GM19452 (cell line): ENCODE measurements around the gene DCLRE1C.
A peak's percentile ranks its signal among the peaks of the same experiment; 100 is the strongest.
"Not testable (repeated sequence)": the region's sequence is repeated elsewhere in the genome, so short reads cannot be mapped to it uniquely, and the experiment has no call there.

Experiments
- ATAC-seq: cut with Tn5 transposase; IDR thresholded peaks from one replicate; pipeline ENCODE4 v1.9.1; 2021; ENCODE audit not compliant: unreplicated experiment

The DCLRE1C gene

DNA sequence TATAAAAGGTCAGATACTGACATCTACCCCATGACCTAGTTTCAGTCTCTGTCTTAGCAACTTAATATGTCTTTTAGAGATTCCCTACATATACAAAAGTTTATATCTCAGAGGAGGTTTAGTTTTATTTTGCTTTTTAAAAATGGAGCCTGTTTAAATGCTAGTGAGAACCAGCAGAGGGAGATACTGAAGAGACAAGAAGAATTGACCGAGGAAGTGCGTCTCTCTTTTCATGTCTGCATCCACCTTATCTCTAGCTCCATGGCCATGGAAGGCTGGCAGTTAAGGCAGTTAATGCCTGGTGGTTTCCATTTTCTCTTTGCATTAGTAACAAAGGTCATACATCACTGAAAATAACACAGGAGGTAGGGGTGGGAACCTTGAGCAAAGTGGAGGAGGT lies 64.6 kb downstream of the DCLRE1C start:
- ATAC-seq = no peak

DNA sequence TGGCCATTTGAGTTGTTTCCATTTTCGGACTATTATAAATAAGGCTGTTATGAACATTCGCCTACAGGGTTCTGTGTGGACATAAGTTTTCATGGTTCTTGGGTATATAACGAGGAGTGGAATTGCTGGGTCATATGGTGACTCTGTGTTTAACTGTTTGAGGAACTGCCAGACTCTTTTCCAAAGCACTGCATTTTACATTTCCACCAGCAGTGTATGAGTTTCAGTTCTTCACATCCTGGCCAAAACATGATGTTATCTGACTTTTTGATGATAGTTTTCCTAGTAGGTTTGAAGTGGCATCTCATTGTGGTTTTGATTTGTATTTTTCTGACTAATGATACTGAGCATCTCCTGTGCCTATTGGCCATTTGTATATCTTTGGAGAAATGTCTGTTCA lies 69.8 kb downstream of the DCLRE1C start:
- no peak for ATAC-seq

DNA sequence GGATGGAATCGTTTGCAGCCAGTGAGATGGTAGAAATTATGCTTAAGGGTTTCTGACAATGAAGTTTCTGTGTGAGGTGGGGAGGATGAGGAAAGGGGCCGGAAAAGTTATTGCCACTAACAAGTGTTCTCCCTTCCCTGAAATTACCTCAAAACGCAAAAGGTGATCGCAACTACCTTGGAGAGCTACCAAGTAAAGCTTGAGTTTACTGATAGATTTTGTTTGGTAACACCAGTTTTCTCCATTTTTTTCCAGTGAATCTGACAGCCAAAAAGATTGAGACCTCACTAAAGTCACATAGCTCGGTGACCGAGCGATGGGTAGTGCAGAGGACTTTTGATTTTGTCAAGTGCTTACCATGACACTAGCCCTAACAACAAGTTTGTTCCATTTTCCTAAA lies 73.7 kb downstream of the DCLRE1C start:
- ATAC-seq = no peak

DNA sequence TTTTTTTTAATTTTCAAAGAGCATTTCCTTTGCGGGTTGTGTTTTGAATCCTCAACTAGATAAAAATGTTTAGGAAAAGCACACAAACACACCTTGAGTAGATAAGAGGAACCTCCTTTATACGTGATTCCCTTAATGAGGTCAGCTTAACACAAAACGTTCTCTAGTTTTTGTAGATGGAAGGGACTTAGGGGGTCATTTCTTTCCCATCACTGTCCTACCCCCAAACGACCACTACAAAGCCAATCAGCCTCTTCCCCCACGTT lies 74.0 kb downstream of the DCLRE1C start:
- no peak for ATAC-seq

DNA sequence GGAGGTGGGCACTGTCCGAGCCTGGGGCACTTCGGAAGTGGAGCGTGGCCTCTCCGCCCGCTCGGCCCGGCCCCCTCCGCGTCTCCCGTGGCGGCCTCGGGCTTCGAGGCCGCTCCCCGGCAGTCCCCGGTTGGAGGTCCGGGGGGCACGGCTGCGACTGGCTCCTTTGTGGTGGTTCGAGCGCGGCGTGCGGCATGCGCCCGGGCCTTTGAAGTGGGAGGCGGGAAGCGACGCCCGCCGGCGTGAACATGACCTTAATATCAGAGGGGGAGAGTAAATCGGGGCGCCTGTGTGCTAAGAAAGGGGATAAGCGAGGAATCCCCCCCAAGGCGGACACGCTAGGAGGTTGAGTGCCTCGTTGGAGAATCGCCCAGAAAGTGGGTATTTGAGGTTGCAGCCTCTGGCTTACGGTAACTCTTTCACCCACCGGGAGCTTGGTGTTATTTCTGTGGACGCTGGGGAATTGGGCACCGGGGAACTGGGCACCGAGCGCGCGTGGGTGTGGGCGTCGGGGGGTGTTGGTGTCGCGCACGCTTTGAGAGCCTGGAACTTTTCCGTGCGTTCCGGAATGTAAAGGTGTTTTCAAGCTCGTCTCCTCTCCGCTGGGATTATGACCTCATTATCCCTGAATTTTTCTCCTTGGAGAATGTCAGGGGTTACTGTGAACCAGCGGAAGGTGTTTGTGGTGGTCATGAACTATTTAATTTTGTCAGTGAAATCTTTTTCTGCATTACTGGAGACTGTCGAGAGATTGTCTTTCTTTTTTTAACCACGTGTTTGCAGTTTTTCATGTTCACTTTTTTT lies 74.6 kb downstream of the DCLRE1C start:
- peak; percentile 25 for ATAC-seq

DNA sequence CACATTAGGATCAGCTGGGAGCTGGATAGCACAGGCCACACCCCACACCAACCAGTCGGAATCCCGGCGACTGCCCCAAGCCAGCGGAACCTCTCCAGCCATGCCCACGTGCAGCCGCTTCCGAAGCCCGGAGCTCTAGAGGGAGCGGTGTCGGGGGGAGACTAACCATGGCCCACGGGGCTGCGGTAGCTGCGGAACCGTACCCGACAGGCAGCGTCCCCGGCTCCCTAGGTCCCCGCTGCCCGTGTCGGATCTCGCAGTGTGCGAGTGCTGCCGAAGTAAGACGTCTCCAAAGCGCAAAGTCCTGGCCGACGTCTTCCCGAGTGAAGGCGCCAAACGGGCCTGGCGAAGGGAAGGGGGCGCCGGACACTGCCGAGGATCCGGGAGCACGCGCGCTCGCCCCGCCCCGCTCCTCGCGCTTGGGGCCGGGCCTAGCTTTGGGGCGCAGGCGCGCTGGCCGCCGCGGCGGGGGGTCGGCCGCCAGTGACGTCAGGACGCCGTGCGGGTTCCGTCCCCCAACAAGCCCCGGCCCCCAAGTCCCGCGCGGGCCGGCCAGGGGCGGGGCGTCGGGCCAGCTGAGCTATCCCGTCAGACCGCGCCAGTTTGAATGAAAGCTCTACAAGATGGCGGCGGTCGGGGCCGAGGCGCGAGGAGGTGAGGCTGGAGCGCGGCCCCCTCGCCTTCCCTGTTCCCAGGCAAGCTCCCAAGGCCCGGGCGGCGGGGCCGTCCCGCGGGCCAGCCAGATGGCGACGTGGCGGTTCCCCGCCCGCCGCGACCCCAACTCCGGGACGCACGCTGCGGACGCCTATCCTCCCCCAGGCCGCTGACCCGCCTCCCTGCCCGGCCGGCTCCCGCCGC lies 75.4 kb downstream of the DCLRE1C start, which contains the start of gene SUV39H2:
SUV39H2 (plus strand) TSS at position 601 of the 858 bp plus-strand sequence; CDS start at position 624, 23 bp downstream.
- peak; percentile 90 for ATAC-seq

DNA sequence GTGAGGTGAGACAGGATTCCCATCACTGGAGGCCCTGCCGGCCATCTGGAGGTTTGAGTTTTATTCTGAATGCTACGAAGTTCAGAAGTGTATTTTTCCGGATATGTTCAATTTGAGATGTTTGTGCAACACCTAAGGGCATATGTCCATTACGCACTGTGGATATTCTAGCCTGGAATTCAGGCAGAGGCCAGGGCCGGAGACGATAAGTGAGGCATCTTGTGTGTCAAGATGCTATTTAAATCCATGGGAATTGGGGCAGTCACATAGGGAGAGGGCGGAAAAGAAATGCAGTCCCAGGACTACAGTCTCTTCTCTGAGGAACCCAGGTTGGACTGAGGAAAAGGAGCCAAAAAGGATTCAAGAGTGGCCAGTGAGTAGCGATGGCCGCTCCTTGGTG lies 77.1 kb downstream of the DCLRE1C start:
- no peak for ATAC-seq

DNA sequence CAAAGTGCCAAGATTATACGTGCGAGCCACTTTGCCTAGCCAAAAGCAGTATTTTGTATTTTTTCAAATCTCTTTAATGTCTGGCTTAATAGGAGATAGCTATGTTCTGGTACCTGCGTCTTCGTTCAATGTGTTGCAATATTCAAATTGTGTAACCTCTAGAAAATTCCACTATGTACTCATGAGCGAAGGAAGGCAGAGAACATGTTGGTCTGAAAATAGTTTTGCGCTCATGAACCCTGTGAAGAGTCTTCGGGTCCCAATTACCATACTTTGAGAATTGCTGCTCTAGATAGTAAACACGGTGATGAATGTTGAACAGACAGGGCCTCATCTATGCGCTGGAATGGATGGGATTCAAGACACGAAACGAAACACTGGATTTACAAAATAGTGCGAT lies 78.0 kb downstream of the DCLRE1C start:
- no peak for ATAC-seq

DNA sequence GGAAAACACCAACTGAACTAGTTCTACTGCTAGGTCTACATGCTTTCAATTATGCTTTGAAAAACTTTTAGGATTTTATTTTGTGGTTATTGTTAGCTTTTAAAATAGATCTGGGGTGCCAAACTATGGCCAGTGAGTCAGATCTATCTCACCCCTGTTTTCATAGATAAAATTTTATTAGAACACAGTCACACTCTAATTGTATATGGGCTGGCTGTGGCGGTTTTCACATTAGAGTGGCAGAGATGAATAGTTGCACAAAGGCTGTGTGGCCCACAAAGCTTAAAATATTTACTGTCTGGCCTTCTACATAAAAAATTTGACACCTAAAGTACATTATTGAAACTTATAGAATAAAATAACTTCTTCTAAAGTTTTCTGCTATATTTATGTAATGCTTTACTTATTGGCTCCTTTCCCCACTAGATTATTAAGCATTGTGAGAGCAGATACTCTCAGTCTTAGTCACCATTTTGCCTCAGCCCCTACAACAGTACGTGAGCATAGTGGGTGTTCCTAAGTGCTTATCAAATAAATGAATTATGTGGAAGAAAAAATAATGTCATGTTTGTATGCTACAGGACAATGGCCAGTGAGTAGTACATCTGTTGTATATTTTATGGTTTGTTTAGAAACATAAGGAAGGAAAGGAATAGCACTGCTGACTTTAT lies 80.7 kb downstream of the DCLRE1C start:
- ATAC-seq = no peak

DNA sequence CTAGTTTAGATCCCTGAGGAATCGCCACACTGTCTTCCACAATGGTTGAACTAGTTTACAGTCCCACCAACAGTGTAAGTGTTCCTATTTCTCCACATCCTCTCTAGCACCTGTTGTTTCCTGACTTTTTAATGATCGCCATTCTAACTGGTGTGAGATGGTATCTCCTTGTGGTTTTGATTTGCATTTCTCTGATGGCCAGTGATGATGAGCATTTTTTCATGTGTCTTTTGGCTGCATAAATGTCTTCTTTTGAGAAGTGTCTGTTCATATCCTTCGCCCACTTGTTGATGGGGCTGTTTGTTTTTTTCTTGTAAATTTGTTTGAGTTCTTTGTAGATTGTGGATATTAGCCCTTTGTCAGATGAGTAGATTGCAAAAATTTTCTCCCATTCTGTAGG lies 89.0 kb downstream of the DCLRE1C start:
- ATAC-seq = not testable (repeated sequence)

DNA sequence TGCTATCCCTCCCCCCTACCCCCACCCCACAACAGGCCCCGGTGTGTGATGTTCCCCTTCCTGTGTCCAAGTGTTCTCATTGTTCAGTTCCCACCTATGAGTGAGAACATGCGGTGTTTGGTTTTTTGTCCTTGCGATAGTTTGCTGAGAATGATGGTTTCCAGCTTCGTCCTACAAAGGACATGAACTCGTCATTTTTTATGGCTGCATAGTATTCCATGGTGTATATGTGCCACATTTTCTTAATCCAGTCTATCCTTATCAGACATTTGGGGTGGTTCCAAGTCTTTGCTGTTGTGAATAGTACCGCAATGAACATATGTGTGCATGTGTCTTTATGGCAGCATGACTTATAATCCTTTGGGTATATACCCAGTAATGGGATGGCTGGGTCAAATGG lies 89.4 kb downstream of the DCLRE1C start:
- not testable (repeated sequence) for ATAC-seq

DNA sequence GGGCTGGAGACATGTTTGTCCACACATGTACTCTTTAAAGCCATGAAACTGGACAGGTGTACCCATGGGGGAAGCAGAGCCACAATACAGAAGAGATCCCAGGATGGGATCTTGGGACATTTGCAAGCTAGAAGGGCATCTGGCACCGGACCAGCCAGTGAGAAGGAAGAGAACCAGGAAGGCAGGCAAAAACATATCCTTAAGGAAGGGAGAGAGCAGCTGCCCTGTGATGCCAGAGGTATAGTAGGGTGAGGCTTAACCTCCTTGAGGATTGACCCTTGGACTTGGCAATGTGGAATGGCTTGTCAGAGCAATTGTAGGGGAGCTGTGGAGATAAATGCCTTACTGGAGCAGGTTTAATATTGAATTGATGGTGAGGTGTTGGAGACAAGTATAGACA lies 93.1 kb downstream of the DCLRE1C start:
- ATAC-seq = no peak

DNA sequence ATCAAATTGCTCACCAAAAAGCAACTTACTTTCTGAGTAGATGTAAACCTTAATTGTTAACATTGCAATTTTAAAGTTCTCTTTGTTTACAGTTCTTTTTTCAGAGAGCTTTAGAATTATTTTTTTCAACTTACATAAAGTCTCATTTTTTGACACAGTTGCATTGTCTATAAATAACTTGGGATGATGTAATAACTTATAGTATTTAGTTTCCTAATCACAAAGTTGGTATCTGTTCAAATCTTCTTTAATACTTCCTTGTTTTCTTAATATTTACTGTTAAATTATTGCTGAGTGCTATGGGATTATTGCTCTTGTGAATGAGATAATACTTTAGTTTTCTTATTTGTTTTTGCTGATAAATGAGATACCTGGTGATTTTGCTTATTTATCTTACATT lies 94.1 kb downstream of the DCLRE1C start:
- no peak for ATAC-seq

DNA sequence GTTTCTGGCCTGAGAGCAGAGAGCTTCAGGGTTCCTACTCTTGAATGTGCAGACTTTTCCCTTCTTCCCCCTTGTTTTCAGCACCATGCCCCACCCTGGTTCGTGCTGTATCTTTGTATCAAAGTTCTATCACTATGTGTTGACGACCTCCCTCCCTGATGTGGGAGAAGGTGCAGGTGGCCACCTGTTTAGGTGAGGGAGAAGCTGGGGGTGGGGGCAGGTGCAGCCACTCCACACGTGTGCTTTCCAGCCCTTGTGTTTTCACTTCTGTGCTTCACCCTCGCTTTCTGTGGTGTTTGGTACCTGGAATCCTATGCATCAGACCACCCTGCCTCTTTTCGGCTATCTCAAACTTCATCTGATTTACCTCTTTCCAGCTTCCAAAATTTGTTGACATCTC lies 94.9 kb downstream of the DCLRE1C start:
- no peak for ATAC-seq

DNA sequence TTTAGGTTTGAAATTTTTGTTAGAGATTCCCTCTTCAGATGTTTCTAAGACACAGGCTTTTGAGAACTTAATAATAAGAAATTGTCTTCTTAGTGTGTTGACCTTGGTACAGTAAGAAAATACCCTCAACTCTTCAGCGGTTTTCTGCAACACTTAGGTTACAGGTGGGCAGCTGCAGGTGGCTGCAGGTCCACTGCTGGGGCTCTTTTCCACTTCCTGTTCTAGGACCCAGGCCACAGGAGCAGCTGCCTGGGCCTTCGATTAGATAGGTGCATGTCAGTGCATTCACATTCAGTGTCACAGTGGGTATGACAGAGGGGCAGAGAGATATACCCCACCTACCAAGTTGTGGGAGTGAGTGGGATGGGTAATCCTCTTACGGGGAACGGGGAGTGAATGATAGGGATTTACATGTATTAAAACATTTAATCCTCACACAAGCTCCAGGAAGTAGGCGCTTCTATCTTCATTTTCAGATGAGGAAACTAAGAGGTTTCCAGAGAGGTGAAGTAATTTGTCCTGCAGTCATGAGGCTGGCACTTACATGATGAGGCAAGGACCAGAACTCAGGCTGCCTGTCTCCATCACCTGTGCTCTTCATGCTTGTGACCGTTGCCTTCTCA lies 95.4 kb downstream of the DCLRE1C start:
- no peak for ATAC-seq

DNA sequence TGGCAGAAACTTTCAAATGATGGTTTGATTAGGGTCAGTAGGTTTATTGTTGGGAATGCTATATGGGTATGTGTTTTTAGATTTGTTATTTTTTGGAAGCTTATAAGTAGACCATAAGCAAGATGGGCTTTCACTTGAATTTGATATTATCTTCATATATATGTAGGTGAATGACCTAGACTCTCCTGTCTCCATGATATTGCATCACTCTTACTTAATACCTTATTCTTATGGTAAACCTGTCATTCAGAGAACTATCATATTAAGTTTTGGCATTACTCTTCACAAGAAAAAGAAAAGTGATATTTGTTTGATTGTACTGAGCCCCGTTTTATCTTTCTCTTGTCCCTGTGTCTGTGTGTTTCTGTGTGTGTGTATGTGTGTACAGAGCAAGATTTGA lies 98.4 kb downstream of the DCLRE1C start:
- ATAC-seq = no peak

DNA sequence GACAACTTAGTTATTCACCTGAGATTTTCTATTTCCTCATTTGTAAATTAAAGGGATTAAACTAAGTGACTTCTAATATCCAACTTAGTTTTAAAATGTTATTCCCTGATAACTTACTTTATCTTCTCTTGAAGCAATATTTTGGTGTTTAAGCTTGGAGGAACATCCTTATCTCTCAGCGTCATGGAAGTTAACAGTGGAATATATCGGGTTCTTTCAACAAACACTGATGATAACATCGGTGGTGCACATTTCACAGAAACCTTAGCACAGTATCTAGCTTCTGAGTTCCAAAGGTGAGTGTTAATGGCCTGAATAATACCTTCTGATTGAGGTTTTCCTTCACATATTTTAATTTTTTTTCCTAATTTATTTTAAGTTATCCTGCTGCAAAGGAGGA lies 101.7 kb downstream of the DCLRE1C start:
- ATAC-seq = no peak
